Cardiac muscle cell (in vitro differentiated cells and primary cell): ENCODE data around the gene MLLT10. TPM values are rescaled to one million over a fixed set of nuclear protein-coding genes. Genes with fewer than 3 reads are reported as not detected.
"Not testable (repeated sequence)": the region's sequence is repeated elsewhere in the genome, so short reads cannot be mapped to it uniquely, and the experiment has no call there.

ENCODE experiments used
- DNase-seq, 2 donors: peaks; one replicate each; pipeline versions ENCODE4 v3.0.0 to v3.0.0-alpha.2; 2010 to 2017; ENCODE audit warnings: low read depth in 1 of 2, low spot score in 1 of 2
- H3K27ac ChIP-seq: fragments of 200-600 bp; sonication (generic); 2 replicates; pipeline ENCODE4 v1.5.1; 2016
- H3K27me3 ChIP-seq: fragments of 200-600 bp; sonication (generic); 2 replicates; pipeline ENCODE4 v1.6.0; 2016; ENCODE audit warnings: control low read depth
- H3K36me3 ChIP-seq: fragments of 200-600 bp; sonication (generic); 2 replicates; pipeline ENCODE4 v1.5.1; 2016; ENCODE audit warnings: control low read depth
- H3K4me1 ChIP-seq: fragments of 200-600 bp; sonication (generic); 2 replicates; pipeline ENCODE4 v1.8.1; 2017; ENCODE audit warnings: low read depth, mild to moderate bottlenecking, mixed run types
- H3K4me3 ChIP-seq: fragments of 200-600 bp; sonication (generic); 2 replicates; pipeline ENCODE4 v1.5.1; 2016; ENCODE audit warnings: mild to moderate bottlenecking
- H3K9me3 ChIP-seq: fragments of 200-600 bp; sonication (generic); 2 replicates; pipeline ENCODE4 v1.5.1; 2017; ENCODE audit warnings: low read depth, mild to moderate bottlenecking, control low read depth
- polyA plus RNA-seq: library from polyadenylated mRNA; unstranded; fragments of >200 nt; fragmentation: Nextera tagmentation; extraction: Ambion mirVana; gene quantifications from 2 replicates; pipeline ENCODE4 v1.2.1, GENCODE V29; 2016
- total RNA-seq: library from RNA; depleted of rRNA; stranded (reverse); fragments of >200 nt; gene quantifications from 2 replicates; pipeline ENCODE4 v1.2.3, GENCODE V29; 2016
- TF ChIP-seq, protein P1 (sequence below): IDR thresholded peaks from 2 replicates; pipeline ENCODE4 v1.5.1; 2012; ENCODE audit warnings: low read depth, mild to moderate bottlenecking, low read length

MLLT10 gene
- total and polyA plus RNA-seq, 2 experiments from 2014 or later: 38.4 to 40.6 TPM

- no peak overlapping the region for H3K4me3 ChIP-seq
- no peak for DNase-seq
- TF ChIP-seq, protein P1, sequence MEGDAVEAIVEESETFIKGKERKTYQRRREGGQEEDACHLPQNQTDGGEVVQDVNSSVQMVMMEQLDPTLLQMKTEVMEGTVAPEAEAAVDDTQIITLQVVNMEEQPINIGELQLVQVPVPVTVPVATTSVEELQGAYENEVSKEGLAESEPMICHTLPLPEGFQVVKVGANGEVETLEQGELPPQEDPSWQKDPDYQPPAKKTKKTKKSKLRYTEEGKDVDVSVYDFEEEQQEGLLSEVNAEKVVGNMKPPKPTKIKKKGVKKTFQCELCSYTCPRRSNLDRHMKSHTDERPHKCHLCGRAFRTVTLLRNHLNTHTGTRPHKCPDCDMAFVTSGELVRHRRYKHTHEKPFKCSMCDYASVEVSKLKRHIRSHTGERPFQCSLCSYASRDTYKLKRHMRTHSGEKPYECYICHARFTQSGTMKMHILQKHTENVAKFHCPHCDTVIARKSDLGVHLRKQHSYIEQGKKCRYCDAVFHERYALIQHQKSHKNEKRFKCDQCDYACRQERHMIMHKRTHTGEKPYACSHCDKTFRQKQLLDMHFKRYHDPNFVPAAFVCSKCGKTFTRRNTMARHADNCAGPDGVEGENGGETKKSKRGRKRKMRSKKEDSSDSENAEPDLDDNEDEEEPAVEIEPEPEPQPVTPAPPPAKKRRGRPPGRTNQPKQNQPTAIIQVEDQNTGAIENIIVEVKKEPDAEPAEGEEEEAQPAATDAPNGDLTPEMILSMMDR: no peak
- no peaks in the 10 kb centered on the region for H3K9me3 ChIP-seq
- H3K4me1 ChIP-seq: peaks cover 10% of the 10 kb centered on the region
- no peaks in the 10 kb centered on the region for H3K36me3 ChIP-seq
- H3K27me3 ChIP-seq: no peaks in the 10 kb centered on the region
- H3K27ac ChIP-seq: peak overlapping the region; percentile 50
These were observed 171.8 kb downstream of the MLLT10 start for GRCh38 chr10:21705828-21706176.

DNA sequence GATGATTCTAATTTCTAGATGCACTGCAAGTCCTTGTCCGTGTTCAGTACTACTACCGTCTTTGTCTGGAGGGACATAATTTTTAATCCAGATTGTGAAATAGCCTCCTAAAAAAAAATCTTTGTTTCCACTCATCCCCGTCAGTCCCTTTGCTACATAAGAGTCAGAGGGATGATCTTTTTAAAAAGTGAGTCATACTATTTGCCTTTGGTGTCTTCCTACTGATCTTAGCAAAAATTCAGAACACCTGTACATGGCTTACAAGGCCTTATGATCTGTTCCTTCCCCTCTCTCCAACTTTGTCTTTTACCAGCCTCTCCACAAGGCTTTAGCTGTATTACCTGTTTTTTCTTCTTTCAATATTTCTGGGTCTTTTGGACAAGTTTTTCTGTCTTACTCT lies 173.5 kb downstream of the MLLT10 start:
- no peak for DNase-seq
- Histone ChIP-seq H3K27ac (peak overlapping the region; percentile 62), H3K9me3 (no peaks in the 10 kb centered on the region), H3K4me3 (no peak overlapping the region), H3K4me1 (peaks cover 10% of the 10 kb centered on the region), H3K36me3 (no peaks in the 10 kb centered on the region), H3K27me3 (no peaks in the 10 kb centered on the region)
- TF ChIP-seq, protein P1: no peak

GRCh38 chr10:21712975-21713374 lies 178.9 kb downstream of the MLLT10 start:
- H3K27ac ChIP-seq: peak overlapping the region; percentile 64
- peaks cover 36% of the 10 kb centered on the region for H3K4me1 ChIP-seq
- DNase-seq: no peak
- H3K9me3 ChIP-seq: no peaks in the 10 kb centered on the region
- no peak overlapping the region for H3K4me3 ChIP-seq
- H3K36me3 ChIP-seq: peaks cover 9% of the 10 kb centered on the region
- no peaks in the 10 kb centered on the region for H3K27me3 ChIP-seq
- TF ChIP-seq, protein P1: no peak

DNA sequence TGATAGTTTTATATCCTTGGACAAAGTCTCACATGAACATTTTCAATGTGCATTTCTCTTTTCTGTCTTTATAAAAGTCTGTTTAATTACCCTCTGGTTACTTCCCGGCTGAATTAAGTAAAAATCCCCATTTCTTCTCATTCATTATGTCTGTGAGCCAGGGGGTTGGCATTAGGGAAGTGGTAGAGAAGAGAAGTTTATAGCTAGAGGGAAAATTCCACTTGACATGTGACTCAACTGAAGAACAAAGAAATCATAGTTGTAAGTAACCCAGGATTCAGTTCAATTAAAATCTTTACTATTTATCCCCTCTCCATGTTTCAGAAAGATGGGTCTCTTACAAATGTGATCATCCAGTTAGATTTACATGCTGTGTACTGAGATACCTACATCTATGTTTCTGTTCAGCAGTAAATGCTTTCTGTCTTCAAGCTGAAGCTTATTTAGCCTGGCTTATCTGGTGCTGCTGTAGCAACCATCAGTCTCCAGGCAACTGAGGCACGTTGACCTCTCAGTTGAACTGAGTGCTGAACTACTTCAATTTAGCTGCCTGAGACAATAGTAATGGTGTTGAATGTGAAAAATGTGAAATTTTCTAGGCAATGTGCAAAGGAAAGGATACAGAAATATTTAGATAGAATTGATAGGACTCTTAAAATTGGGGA lies 181.6 kb downstream of the MLLT10 start:
- Histone ChIP-seq H3K9me3 (no peaks in the 10 kb centered on the region), H3K27me3 (no peaks in the 10 kb centered on the region), H3K4me1 (peaks cover 34% of the 10 kb centered on the region), H3K4me3 (no peak overlapping the region), H3K27ac (peak overlapping the region; percentile 91), H3K36me3 (peaks cover 9% of the 10 kb centered on the region)
- peak in 1 of 2 donors; percentile 39 for DNase-seq
- TF ChIP-seq, protein P1: no peak

DNA sequence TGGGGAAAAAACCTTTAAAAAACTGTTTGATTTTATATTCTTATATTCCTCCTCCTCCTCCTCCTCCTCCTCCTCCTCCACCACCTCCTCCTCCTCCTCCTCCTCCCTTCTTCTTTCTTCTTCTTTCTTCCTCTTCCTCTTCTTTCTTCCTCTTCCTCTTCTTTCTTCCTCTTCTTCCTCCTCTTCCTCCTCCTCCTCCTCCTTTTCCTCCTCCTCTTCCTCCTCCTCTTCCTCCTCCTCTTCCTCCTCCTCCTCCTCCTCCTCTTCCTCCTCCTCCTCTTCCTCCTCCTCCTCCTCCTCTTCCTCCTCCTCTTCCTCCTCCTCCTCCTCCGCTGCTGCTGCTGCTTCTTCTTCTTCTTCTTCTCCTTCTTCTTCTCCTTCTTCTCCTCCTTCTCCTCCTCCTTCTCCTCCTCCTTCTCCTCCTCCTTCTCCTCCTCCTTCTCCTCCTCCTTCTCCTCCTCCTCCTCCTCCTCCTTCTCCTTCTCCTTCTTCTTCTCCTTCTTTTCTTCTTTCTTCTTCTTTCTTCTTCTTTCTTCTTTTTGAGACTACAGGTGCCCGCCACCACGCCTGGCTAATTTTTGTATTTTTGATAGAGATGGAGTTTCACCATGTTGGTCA lies 183.5 kb downstream of the MLLT10 start:
- DNase-seq, H3K27ac ChIP-seq, H3K9me3 ChIP-seq, H3K4me3 ChIP-seq, H3K36me3 ChIP-seq, H3K27me3 ChIP-seq: not testable (repeated sequence)
- H3K4me1 ChIP-seq: peaks cover 46% of the 10 kb centered on the region

DNA sequence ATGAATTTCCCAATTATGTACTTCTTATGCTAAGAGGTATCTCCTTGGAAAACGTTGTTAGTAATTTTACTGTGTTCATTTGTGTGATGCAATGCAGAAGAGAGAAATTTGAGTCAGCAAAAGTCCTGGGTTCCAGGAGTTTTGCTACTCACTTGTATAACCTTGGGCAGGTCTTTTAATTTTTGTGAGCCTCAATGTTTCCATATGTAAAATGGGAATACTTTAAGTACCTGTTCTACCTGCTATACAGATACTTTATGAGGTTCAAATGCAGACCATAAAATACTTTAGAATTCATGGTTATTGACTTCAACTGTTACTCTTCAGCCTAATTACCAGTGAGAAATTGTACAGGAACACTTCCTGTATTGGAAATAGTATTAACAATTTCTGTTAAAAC lies 185.5 kb downstream of the MLLT10 start:
- TF ChIP-seq, protein P1: no peak
- Histone ChIP-seq H3K27ac (peak overlapping the region; percentile 13), H3K36me3 (peaks cover 3% of the 10 kb centered on the region), H3K9me3 (no peaks in the 10 kb centered on the region), H3K4me1 (peaks cover 54% of the 10 kb centered on the region), H3K4me3 (no peak overlapping the region), H3K27me3 (no peaks in the 10 kb centered on the region)
- no peak for DNase-seq
